Keratinocyte (primary cell): ENCODE results near the gene CMSS1. TPM values are rescaled to one million over a fixed set of nuclear protein-coding genes. Genes with fewer than 3 reads are reported as not detected.

Experiments
- DNase-seq: peaks from one replicate; pipeline ENCODE4 v3.0.0-alpha.2; 2011; ENCODE audit warnings: low read depth, missing footprints, low spot score
- FAIRE-seq: peaks from 2 replicates; lab custom pipeline; 2011; peaks lifted over from hg19 to GRCh38; lab: Jason Lieb, UNC
- H2AFZ ChIP-seq: 2 replicates; pipeline ENCODE4 v1.6.0; 2012; ENCODE audit warnings: low read length, control low read depth, inconsistent platforms; ENCODE audit not compliant: control insufficient read depth
- H3K27ac ChIP-seq: 2 replicates; pipeline ENCODE4 v1.5.1; 2011; ENCODE audit warnings: low read length; ENCODE audit not compliant: control insufficient read depth, insufficient read depth
- H3K27me3 ChIP-seq: 3 replicates; pipeline ENCODE4 v1.6.0; 2011; ENCODE audit warnings: low read length; ENCODE audit not compliant: control insufficient read depth, insufficient read depth; ENCODE audit errors: extremely low read depth
- H3K36me3 ChIP-seq, 2 experiments: 2 replicates in 1 of 2; 3 replicates in 1 of 2; pipeline ENCODE4 v1.5.1; 2011; ENCODE audit warnings: low read length in 2 of 2, mild to moderate bottlenecking in 1 of 2; ENCODE audit not compliant: control insufficient read depth in 2 of 2, insufficient read depth in 2 of 2; ENCODE audit errors: extremely low read depth in 1 of 2
- H3K4me1 ChIP-seq: 3 replicates; pipeline ENCODE4 v1.5.1; 2011; ENCODE audit warnings: low read length; ENCODE audit not compliant: control insufficient read depth, insufficient read depth; ENCODE audit errors: extremely low read depth
- H3K4me2 ChIP-seq: 3 replicates; pipeline ENCODE4 v1.6.0; 2011; ENCODE audit warnings: low read depth, low read length; ENCODE audit not compliant: control insufficient read depth, insufficient read depth; ENCODE audit errors: extremely low read depth
- H3K4me3 ChIP-seq, 3 experiments: fragments of 200-600 bp in 1 of 3; sonication (generic) in 1 of 3; 2 replicates in 2 of 3; 3 replicates in 1 of 3; pipeline ENCODE4 v1.5.1; 2011 to 2016; ENCODE audit warnings: low read length in 3 of 3, mild to moderate bottlenecking in 3 of 3, control low read depth in 2 of 3, inconsistent platforms in 1 of 3, low read depth in 1 of 3, mixed read lengths in 1 of 3, mixed run types in 1 of 3, moderate library complexity in 1 of 3; ENCODE audit not compliant: control insufficient read depth in 2 of 3, insufficient read depth in 2 of 3; ENCODE audit errors: extremely low read depth in 1 of 3
- H3K79me2 ChIP-seq: 2 replicates; pipeline ENCODE4 v1.6.0; 2012; ENCODE audit warnings: low read length; ENCODE audit not compliant: control insufficient read depth, insufficient read depth
- H3K9ac ChIP-seq: 3 replicates; pipeline ENCODE4 v1.6.0; 2011; ENCODE audit warnings: low read length; ENCODE audit not compliant: control insufficient read depth, insufficient read depth; ENCODE audit errors: extremely low read depth
- H3K9me1 ChIP-seq: 3 replicates; pipeline ENCODE4 v1.6.0; 2011; ENCODE audit warnings: low read length; ENCODE audit not compliant: control insufficient read depth, insufficient read depth; ENCODE audit errors: extremely low read depth
- H3K9me3 ChIP-seq: 2 replicates; pipeline ENCODE4 v1.5.1; 2012; ENCODE audit warnings: low read depth, low read length; ENCODE audit not compliant: control insufficient read depth
- H4K20me1 ChIP-seq: 3 replicates; pipeline ENCODE4 v1.6.0; 2011; ENCODE audit warnings: low read length; ENCODE audit not compliant: control insufficient read depth, insufficient read depth; ENCODE audit errors: extremely low read depth
- CTCF ChIP-seq, 3 experiments: IDR thresholded peaks in 1 of 3; conservative IDR thresholded peaks in 1 of 3; optimal IDR thresholded peaks in 1 of 3; 2 replicates in 2 of 3; 3 replicates in 1 of 3; pipeline versions ENCODE3 to v1.5.1; 2011; ENCODE audit warnings: low read length in 3 of 3, mild to moderate bottlenecking in 3 of 3, moderate library complexity in 2 of 3, control low read depth in 1 of 3, inconsistent platforms in 1 of 3; ENCODE audit not compliant: insufficient read depth in 2 of 3; ENCODE audit errors: extremely low read depth in 1 of 3
- EZH2 ChIP-seq: IDR thresholded peaks from one replicate; pipeline ENCODE4 v1.6.1; 2012; ENCODE audit warnings: inconsistent platforms, mild to moderate bottlenecking, low read length, moderate library complexity
- dilution Hi-C: fragments of 300-500 bp; cut with MboI; formaldehyde crosslinking; loops from one replicate; pipeline ENCODE4 v1.7.0; 2020; ENCODE audit warnings: low sequenced_read_pairs; ENCODE audit not compliant: extremely low pct_ligation_motif_present
- polyA plus RNA-seq, 5 experiments: library from polyadenylated mRNA; depleted of rRNA in 3 of 5; stranded (reverse) in 3 of 5; stranded (forward) in 1 of 5; unstranded in 1 of 5; fragments of >200 nt; gene quantifications; 1 replicate in 1 of 5; 2 replicates in 3 of 5; 3 replicates in 1 of 5; pipeline versions ENCODE4 v1.2.1 to v1.2.3, GENCODE V29; 2011 to 2012; ENCODE audit warnings: missing spikeins in 2 of 5, low read depth in 1 of 5, low replicate concordance in 1 of 5

The CMSS1 gene
- polyA plus RNA-seq, 1 donor (not counting 4 experiments of a cell fraction or from before 2014, with no cell fraction given): 37.2 TPM

DNA sequence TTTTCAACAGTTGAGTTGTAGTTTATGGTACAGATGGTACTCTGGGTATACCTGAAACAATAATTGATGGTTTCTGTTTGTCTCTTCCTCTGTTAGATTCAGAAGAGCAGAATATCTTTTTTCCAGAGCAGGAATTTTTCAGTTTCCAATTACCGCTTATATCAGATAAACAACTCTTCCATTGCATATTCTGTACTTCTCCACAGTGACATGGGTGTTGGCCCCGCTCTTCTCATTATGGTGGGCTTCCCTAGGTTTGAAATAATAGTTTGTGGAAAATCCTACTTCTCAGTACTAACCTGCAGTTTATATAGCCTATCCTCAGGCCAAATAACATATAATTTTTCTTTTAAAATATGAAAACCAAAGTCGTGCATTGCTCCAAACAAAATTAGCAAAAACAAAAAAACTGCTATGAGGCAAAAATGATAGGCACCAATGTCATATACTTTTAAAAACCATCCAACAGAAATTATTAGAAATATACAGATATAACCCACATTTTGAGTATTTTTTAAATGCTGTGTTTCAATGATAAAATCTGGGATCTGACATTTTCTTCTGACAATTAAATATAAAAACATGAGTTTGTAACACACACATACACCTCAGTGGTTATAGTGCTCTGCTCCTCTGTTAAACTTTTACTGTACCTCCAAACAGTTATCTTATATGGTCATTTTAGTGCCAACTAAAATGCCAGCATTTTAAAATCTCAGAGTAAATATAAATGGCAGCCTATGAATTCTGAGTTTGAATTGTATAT is 56.8 kb downstream of the CMSS1 start:
- no peak for TF ChIP-seq CTCF (optimal IDR thresholded peaks at IDR 0.05 in 1 of 3, IDR thresholded peaks at IDR 0.05 in 1 of 3, conservative IDR thresholded peaks at IDR 0.05 in 1 of 3; ENCODE audit: extremely low read depth in 1 of 3, insufficient read depth in 2 of 3, low read length in 3 of 3)
- no peak for TF ChIP-seq EZH2
- Histone ChIP-seq H3K36me3 (peaks cover 0 to 2% of the 10 kb centered on the region in 2 experiments), H3K9ac (peak overlapping the region; percentile 84), H3K27ac (peak overlapping the region; percentile 71), H3K4me3 (peak overlapping the region; percentile 80 to 89 (median 84)), H3K4me2 (peak overlapping the region; percentile 82), H3K4me1 (peaks cover 29% of the 10 kb centered on the region), H4K20me1 (no peaks in the 10 kb centered on the region), H3K79me2 (peaks cover 45% of the 10 kb centered on the region), H3K27me3 (no peaks in the 10 kb centered on the region), H3K9me1 (no peaks in the 10 kb centered on the region), H3K9me3 (no peaks in the 10 kb centered on the region), H2AFZ (no peak overlapping the region)
- dilution Hi-C loops: no loop called here
- no peak for FAIRE-seq
- no peak for DNase-seq

DNA sequence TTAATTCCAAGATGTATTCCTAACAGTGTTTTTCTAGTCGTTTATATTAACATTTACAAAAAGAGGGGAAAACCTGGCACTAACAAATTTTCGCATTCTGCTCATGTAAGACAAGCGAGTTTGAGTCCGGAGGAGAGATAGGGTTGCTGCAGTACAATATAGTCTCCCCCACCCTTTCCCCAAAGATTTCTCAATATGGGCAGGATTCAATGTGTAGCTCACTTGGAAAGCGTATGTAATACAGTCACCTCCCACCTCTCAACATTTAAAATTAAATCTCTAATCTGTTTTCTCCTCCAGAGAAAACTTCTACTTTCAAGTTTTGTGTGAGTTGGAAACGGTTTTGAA is 57.9 kb downstream of the CMSS1 start:
- Histone ChIP-seq H2AFZ (peak overlapping the region; percentile 50), H3K79me2 (peaks cover 41% of the 10 kb centered on the region), H3K9me3 (no peaks in the 10 kb centered on the region), H3K36me3 (peaks cover 0 to 2% of the 10 kb centered on the region in 2 experiments), H3K27me3 (no peaks in the 10 kb centered on the region), H3K4me3 (peak overlapping the region; percentile 80 to 89 (median 84)), H3K9ac (peak overlapping the region; percentile 84), H3K4me2 (peak overlapping the region; percentile 82), H3K27ac (peak overlapping the region; percentile 71), H3K9me1 (no peaks in the 10 kb centered on the region), H4K20me1 (no peaks in the 10 kb centered on the region), H3K4me1 (peaks cover 29% of the 10 kb centered on the region)
- dilution Hi-C loops: no loop called here
- TF ChIP-seq EZH2 (no peak), CTCF (optimal IDR thresholded peaks at IDR 0.05 in 1 of 3, IDR thresholded peaks at IDR 0.05 in 1 of 3, conservative IDR thresholded peaks at IDR 0.05 in 1 of 3; ENCODE audit: extremely low read depth in 1 of 3, insufficient read depth in 2 of 3, low read length in 3 of 3) (no peak)
- DNase-seq: no peak
- peak; percentile 78 for FAIRE-seq
